ENCODE results near the gene MTMR8.
"Not testable (repeated sequence)": the region's sequence is repeated elsewhere in the genome, so short reads cannot be mapped to it uniquely, and the experiment has no call there.

The MTMR8 gene

GRCh38 chrX:64394874-64395567, at the start of gene MTMR8:
TSS of gene MTMR8 (minus strand) at chrX:64395452. CDS start at chrX:64395363, 89 bp downstream.
- DNase-seq, result peak; percentile 75

- no peak for DNase-seq
These were observed 44.3 kb upstream of the MTMR8 start for GRCh38 chrX:64439551-64439950.

GRCh38 chrX:64437665-64438064, 42.4 kb upstream of the MTMR8 start:
- DNase-seq, result no peak

GRCh38 chrX:64437218-64437617, 42.0 kb upstream of the MTMR8 start:
- no peak for DNase-seq

GRCh38 chrX:64428371-64428770, 33.1 kb upstream of the MTMR8 start:
- no peak for DNase-seq

GRCh38 chrX:64427787-64428186, 32.5 kb upstream of the MTMR8 start:
- no peak for DNase-seq

GRCh38 chrX:64427281-64427680, 32.0 kb upstream of the MTMR8 start:
- DNase-seq, result no peak

- not testable (repeated sequence) for DNase-seq
These were observed 14.5 kb upstream of the MTMR8 start for GRCh38 chrX:64409730-64410129.

- no peak for DNase-seq
These were observed 2.8 kb upstream of the MTMR8 start for GRCh38 chrX:64398088-64398487.

GRCh38 chrX:64395568-64395929, 297 bp upstream of the MTMR8 start:
- DNase-seq, result no peak

- DNase-seq, result no peak
These were observed 986 bp downstream of the MTMR8 start for GRCh38 chrX:64394059-64394873.

GRCh38 chrX:64389489-64389888, 5.8 kb downstream of the MTMR8 start:
- no peak for DNase-seq

- not testable (repeated sequence) for DNase-seq
These were observed 14.5 kb downstream of the MTMR8 start for GRCh38 chrX:64380789-64381188.

GRCh38 chrX:64379924-64380323, 15.3 kb downstream of the MTMR8 start:
- no peak for DNase-seq

GRCh38 chrX:64377753-64378152, 17.5 kb downstream of the MTMR8 start:
- DNase-seq, result no peak

GRCh38 chrX:64352081-64352480, 43.2 kb downstream of the MTMR8 start:
- no peak for DNase-seq

- no peak for DNase-seq
These were observed 44.7 kb downstream of the MTMR8 start for GRCh38 chrX:64350521-64350920.

- DNase-seq, result no peak
These were observed 45.2 kb downstream of the MTMR8 start for GRCh38 chrX:64350047-64350446.

GRCh38 chrX:64342811-64343210, 52.4 kb downstream of the MTMR8 start:
- no peak for DNase-seq

- no peak for DNase-seq
These were observed 57.0 kb downstream of the MTMR8 start for GRCh38 chrX:64338296-64338695.

- DNase-seq, result no peak
These were observed 60.8 kb downstream of the MTMR8 start for GRCh38 chrX:64334467-64334866.

- DNase-seq, result no peak
These were observed 65.0 kb downstream of the MTMR8 start for GRCh38 chrX:64330284-64330683.

- DNase-seq, result no peak
These were observed 73.7 kb downstream of the MTMR8 start for GRCh38 chrX:64321507-64321906.

- no peak for DNase-seq
These were observed 81.6 kb downstream of the MTMR8 start for GRCh38 chrX:64313624-64314023.
